GM12801 (cell line): ENCODE results near the gene ITIH3.

ENCODE experiments used
- CTCF ChIP-seq: IDR thresholded peaks from one replicate; pipeline ENCODE4 v1.5.1; 2011; ENCODE audit warnings: control low read depth; ENCODE audit not compliant: insufficient read length; ENCODE audit errors: extremely low read depth

ITIH3 gene

GRCh38 chr3:52794612-52795099 lies at the start of gene ITIH3:
Gene ITIH3, plus strand, starts transcription at chr3:52794796. Its CDS starts 8 bp downstream, at chr3:52794804.
- no peak for TF ChIP-seq CTCF

GRCh38 chr3:52752045-52752660 lies 42.4 kb upstream of the ITIH3 start:
- no peak for TF ChIP-seq CTCF

GRCh38 chr3:52754373-52754772 lies 40.2 kb upstream of the ITIH3 start:
- TF ChIP-seq CTCF = no peak

GRCh38 chr3:52756141-52756540 lies 38.5 kb upstream of the ITIH3 start:
- TF ChIP-seq CTCF = no peak

- no peak for TF ChIP-seq CTCF
Observed at GRCh38 chr3:52763466-52763865, 31.1 kb upstream of the ITIH3 start.

GRCh38 chr3:52769786-52770455 lies 24.7 kb upstream of the ITIH3 start:
- no peak for TF ChIP-seq CTCF

GRCh38 chr3:52770496-52771333 lies 23.9 kb upstream of the ITIH3 start, which contains the start of gene NEK4:
Gene NEK4, minus strand, starts transcription at chr3:52770940. Its CDS starts 194 bp downstream, at chr3:52770746.
- no peak for TF ChIP-seq CTCF
